Stimulated activated CD8-positive, alpha-beta memory T cell treated with anti-CD3 and anti-CD28 coated beads, Interleukin-7, amount 100 ng/mL, for 48 hours (primary cell): ENCODE results near the gene KLHDC7B.
"Not testable (repeated sequence)": the region's sequence is repeated elsewhere in the genome, so short reads cannot be mapped to it uniquely, and the experiment has no call there.

Experiments
- DNase-seq, 2 donors: peaks; one replicate each; pipeline ENCODE4 v3.0.0-alpha.2; 2020; ENCODE audit warnings: low read depth in 1 of 2; ENCODE audit errors: extremely low read depth in 1 of 2

The KLHDC7B gene

DNA sequence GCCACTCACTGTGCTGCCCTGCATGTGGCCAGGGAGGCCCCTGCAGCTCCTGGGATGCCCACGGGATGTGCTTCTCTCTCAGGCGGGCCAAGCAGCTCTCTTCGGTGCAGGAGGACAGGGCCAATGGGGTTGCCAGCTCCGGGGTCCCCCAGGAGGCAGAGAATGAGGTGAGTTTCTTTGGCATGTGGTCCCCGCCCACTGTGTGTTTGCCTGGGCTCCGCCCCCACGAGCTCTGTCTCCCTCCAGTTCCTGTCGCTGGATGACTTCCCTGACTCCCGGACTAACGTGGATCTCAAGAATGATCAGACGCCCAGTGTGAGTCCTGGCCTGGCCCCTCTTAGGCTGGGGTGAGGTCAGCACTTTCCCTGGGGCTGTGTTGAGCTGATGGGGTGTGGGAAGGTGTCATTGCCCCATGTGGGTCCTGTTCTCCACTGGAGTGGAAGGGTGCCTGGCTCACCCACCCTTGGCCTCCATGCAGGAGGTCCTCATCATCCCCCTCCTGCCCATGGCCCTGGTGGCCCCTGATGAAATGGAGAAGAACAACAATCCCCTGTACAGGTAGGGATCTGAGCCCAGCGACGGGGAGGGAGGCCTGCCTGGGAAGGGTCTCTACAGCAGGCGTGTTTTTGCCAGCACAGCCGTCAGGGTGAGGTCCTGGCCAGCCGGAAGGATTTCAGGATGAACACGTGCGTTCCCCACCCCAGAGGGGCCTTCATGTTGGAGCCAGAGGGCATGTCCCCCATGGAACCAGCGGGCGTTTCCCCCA, 28.0 kb upstream of the KLHDC7B start:
- no peak for DNase-seq

DNA sequence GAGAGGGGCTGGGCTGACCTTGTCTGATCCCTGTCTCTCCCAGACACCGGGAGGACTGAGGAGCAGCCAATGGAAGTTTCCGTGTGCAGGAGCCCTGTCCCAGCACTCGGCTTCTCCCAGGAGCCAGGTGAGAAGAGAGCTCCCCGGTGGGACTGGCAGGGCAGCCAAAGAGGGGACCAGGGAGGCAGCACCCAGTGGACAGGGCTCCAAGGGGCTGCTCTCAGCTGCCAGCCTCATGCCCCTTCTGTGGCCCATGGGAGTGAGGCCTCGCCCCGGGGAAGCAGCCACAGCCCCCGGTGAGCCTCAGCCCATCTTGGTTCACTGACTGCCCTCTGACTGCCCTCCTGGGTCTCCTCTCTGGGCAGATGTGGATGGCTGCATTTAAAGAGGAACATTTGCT, 27.1 kb upstream of the KLHDC7B start:
- no peak for DNase-seq

DNA sequence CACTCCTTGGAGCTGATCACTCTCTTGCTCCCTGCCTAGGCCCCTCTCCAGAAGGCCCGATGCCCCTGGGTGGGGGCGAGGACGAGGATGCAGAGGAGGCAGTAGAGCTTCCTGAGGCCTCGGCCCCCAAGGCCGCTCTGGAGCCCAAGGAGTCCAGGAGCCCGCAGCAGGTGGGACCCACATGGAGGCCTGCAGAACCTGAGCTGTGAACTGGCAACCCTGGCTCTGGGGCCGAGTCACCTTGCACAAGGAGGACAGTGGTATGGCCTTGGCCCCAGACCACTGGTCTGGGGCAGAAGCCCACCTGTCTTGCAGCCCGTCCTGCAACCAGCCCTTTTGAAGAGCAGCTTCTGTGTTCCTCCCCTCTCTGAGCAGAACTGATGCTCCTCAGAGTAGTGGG, 26.5 kb upstream of the KLHDC7B start:
- DNase-seq, result no peak

DNA sequence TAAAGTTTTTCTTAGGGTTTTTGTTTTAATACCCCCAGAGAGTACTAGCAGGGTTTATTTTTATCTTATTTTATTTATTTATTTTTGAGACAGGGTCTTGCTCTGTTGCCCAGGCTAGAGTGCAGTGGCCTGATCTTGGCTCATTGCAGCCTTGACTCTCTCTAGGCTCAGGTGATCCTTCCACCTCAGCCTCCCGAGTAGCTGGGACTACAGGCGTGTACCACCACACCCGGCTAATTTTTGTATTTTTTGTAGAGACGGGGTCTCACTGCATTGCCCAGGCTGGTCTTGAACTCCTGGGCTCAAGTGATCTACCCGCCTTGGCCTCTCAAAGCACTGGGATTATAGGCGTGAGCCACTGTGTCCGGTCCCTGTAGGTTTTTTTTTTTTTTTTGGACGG, 25.5 kb upstream of the KLHDC7B start:
- not testable (repeated sequence) for DNase-seq

DNA sequence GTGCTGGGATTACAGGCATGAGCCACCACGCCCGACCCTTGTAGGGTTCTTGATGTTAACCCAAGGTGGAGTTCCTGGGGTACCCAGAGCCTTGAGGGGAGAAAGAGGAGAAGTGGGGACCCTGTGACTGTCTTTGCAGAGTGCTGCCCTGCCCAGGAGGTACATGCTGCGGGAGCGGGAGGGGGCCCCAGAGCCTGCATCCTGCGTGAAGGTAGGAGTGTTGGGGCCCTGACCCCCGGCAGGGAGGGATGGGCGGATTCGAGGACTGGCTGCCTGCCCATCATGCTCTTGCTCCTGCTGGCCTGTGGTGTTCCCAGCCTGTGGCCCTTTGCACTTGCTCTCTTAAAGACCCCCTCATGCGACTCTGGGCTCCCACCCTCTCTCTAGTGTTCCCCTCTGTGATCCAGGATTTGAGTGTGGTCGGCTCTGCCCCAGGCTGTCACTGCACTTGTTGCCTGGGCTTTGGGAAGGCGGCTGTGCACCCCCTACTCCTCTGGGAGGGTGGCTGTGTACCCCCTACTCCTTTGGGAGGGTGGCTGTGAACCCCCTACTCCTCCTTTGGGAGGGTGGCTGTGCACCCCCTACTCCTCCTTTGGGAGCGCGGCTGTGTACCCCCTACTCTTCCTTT, 24.8 kb upstream of the KLHDC7B start:
- DNase-seq, result no peak

DNA sequence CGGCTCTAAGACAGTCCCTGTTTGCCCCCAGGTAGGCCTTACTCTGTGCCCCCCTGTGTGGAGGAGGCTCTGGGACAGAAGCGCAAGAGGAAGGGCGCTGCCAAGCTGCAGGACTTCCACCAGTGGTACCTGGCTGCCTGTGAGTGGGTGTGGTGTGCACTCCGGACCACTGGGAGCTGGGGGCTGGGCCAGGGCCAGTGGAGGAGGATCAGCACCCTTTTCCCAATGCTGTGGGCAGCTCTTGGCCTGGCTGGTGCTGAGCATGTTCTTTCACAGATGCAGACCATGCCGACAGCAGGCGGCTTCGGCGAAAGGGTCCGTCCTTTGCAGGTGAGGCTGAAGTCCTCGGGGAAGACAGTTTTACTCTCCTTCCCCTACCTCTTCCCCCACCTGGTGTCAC, 24.0 kb upstream of the KLHDC7B start:
- no peak for DNase-seq

DNA sequence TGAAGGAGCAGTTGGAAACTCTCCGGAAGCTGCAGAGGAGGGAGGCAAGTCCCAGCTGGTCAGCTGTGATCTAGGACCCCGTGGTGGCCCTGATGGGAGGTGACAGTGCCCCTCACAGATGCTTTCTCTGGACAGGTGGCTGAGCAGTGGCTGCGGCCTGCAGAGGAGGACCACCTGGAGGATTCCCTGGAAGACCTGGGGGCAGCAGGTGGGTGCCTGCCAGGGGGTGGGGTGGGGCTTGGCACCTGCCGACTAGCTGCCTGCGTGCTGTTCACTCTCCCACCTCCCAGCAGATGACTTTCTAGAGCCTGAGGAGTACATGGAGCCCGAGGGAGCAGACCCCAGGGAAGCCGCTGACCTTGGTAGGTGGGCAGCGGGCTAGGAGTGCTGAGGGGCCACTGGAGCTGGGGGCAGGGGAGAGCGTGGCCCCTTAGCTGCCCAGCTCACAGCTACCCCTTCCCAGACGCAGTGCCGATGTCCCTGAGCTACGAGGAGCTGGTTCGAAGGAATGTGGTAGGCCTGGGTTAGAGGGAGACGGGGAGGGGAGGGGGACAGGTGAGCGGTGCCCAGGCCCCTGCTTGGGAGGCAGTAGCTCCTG, 23.4 kb upstream of the KLHDC7B start:
- no peak for DNase-seq

DNA sequence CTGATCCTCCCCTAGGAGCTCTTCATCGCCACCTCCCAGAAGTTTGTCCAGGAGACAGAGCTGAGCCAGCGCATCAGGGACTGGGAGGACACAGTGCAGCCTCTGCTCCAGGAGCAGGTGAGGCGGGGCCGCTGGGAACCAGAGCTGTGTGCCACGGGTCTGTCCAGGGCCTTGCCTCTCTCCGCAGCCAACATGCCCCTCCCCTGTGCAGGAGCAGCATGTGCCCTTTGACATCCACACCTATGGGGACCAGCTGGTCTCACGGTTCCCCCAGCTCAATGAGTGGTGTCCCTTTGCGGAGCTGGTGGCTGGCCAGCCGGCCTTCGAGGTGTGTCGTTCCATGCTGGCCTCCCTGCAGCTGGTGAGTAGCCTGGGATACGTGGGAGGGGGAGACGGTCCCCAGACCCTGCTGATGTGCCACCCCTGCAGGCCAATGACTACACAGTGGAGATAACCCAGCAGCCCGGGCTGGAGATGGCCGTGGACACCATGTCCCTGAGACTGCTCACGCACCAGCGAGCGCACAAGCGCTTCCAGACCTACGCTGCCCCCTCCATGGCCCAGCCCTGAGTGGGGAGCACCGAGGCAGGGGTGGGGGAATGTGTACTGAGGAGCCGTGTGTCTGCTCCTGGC, 22.8 kb upstream of the KLHDC7B start:
- DNase-seq, result no peak

DNA sequence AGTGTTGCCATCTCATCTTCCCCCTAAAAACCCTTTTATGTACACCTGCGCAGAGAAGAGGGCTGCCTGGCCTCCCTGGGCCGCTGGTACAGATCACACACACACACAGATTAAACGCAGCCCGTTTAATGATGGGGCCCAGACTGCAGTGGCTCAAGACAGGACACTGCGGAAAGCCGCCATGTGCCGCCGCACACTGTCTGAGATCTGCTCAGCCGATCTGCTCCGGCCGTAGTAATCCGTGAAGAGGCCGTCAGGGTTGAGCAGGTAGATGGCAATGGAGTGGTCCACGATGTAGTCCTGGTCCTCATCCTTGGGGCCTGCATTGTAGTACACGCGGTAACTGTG, 22.3 kb upstream of the KLHDC7B start:
- no peak for DNase-seq

DNA sequence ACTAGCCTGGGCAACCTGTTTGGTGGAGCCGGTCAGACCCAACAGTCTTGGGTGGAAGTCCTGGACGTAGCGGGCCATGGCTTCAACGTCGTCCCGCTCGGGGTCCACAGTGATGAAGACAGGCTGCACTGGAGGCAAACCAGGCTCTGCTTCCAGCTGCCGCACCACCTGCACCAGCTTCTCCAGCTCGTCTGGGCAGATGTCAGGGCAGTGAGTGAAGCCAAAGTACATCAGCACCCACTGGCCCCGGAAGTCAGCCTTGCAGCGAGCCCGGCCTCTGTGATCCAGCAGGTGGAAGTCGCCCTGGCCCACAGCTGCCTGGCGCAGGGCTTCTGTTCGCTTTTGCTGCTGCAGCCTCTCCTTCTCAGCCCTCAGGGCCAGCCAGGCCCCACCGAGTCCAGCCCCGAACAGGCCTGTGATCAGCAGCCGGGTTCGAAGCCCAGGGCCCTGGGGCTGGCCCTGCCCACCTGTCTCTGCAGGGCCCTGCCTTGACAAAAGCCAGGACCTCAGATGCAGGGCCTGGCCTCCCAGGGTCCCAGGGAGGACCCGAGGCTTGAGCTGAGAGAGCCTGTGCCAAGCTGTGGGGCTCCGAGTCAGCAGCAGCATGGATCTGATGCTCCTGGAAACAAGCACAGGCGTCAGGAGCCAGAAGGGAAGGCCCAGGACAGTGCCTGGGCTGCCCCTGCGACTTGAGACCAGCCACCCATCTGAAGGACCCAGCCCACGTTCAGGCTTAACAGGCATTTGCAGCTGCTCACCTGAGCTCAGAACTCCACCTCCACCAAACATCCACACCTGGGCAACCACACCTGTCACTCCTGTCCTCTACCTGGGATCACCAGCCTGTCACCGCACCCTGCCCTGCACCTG, 21.7 kb upstream of the KLHDC7B start:
- no peak for DNase-seq

DNA sequence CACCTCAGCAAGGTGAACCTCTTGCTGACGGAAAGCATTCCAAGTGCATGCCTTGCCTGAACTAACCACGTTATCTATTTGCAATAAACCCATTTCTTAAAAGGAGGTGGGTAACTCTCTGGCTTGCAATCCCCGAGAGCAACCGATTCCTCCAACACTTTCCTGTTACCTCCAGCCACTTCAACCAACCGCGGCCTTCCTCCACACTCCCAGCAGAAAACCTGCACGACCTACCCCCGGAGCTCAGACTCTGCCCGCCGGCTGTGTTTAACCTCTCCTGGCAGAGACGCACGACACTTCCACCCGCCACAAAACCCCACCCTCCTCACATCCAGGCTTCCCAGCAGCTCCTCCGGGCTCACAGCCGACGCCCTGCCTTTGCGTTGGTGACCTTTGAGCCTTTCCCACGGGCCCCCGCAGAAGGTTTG, 21.0 kb upstream of the KLHDC7B start:
- DNase-seq, result no peak

DNA sequence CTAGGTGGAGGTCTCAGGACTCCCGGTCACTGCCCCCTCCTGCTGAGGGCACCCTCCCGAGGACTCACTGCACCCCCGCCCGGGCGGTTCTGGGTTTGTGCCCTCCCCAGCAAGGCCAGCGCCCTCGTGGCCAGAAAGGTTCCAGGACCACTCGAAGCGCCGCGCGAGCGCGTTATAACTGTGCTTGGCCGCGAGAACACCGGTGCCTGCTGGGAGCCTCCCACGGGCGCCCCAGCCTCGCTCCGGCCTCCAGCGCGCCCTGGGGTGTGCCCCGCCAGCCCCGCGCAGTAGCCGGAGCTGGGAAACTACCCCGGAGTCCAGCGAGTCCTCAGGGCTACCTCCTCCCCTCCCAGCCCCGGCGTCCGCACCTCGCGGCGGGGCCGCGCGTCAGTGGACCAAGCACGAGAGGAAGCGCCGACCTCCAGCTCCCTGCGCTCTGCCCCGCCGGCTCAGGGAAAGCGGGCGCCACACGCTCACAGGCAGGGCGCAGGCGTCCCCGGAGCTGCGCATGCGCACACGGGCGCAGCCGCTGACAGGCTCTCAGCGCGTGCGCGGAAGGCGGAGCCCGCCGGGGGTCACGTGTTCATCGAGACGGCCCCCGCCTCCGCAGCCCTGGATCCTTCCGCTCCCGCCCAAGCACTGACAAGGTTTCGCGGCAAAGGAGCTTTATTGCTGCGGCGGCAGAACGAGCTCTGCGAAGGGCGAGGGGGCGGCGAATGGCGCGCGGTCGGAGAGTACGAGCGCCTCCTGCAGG, 20.4 kb upstream of the KLHDC7B start, which contains the start of gene SCO2:
Gene SCO2 (minus strand): TSS at position 495 of the 754 bp plus-strand sequence. CDS start 1,187 bp downstream, outside the sequence.
- peak; percentile 95 to 96 for DNase-seq

DNA sequence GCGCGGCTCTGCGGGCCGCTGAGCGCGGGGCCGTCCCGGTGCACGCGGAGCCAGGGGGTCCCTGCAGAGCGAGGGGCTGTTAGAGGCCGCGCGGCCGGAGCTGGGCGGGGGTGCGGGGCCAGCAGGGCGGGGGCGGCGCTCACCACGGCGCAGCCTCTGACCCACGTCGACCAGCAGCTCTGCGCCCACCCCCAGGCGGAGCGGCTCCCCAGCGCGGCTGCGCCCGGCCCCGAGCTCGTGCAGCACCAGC, 19.9 kb upstream of the KLHDC7B start:
- no peak for DNase-seq

DNA sequence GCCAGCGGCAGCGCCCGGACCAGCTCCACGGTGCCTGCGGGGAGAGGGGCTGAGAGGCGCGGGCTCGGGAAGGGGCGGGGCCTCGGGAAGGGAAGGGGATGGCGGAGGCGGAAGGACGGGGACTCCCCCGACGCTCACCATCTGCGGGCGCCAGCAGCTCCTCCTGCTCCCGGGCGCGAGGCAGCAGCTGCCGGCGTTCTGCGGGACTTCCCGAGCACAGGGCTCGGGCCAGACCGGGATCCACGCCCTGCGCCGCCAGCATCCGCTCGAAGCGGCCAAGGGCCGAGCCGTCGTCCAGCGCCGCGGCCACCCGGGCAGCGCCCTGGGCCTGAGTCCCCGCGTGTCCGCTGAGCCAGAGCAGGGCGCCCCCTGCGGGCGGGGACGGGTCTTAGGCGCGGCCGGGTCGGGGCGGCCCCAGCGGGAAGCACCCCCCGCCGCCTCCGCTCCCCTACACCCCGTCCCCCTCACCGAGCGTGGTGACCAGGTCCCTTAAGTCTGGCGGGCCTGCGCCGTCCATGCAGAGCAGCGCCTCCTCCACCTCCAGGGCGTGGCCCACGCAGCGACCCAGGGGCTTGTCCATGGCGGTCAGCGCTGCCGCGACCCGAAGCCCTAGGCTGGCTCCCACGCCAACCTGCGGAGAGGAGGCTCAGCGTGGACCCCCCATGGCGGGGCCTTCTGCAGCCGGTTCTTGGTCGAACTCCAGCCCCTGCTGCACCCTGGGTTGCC, 19.4 kb upstream of the KLHDC7B start:
- peak in 1 of 2 donors; percentile 78 for DNase-seq

DNA sequence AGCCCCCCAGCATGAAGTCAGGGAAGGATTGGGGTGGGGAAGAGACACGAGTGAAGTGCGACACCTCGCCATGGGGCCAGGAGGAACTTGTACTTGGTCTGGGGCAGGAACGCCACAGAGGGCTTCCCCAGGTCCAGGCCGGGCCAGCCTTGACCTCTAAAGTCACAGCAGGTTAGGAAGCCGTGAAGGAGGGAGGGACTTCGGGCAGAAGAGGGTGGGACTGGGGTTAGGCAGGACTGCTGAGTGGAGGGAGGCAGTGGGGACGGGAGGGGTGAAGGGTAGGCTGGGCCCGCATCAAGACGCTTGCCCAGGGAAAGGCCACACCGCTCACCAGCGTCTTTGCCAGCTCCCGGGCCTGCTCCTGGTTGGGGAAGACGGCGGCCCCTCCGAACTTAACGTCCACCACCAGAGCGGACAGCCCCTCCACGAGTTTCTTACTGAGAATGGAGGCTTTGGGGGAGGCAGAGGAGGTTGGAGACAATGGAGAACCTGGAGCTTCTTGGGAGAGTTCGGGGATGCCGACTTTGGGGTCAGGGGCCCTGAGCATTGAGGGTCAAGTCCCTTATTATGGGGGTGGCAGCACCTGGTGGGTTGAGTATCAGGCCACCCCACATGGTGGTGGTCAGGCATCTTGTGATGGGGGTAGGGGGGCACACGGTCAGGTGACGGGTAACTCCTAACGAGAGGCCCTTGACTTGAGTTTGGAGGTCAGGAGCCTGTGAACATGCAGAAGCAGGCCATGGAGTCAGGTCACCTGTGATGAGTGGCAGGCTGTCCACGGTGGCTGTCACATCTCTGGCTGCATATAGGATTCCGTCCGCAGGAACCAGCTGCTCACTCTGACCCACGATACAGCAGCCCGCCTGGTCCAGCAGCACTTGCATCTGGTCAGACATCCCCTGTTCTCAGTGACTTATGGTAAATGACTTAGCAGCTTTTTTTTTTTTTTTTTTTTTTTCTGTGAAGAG, 18.6 kb upstream of the KLHDC7B start:
- DNase-seq, result no peak

DNA sequence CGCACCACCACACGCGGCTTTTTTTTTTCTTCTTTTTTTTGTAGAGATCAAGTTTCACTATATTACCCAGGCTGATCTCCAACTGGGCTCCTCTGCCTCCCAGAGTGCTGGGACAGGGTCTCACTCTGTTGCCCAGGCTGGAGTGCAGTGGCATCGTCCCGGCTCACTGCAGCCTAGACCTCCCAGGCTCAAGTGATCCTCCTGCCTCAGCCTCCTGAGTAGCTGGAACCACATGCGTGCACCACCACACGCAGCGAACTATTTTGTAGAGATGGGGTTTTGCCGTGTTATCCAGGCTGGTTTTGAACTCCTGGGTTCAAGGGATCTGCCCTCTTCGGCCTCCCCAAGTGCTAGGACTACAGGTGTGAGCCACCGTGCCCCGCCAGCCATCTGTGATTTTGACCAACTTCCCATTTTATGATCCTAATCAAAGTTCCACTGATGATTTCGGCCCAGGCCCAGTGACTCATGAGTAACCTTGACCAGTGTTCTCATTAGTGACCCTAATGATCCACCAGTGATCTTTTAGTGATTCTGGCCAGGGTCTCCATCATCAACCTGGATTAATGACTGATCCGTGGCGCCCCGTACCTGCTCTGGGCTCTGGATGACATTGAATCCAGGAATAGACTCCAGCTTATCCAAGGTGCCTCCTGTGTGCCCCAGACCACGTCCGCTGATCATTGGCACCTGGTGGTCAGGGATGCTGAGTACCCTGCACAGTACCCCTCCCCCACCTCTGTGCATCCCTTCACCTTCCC, 17.6 kb upstream of the KLHDC7B start:
- no peak for DNase-seq

DNA sequence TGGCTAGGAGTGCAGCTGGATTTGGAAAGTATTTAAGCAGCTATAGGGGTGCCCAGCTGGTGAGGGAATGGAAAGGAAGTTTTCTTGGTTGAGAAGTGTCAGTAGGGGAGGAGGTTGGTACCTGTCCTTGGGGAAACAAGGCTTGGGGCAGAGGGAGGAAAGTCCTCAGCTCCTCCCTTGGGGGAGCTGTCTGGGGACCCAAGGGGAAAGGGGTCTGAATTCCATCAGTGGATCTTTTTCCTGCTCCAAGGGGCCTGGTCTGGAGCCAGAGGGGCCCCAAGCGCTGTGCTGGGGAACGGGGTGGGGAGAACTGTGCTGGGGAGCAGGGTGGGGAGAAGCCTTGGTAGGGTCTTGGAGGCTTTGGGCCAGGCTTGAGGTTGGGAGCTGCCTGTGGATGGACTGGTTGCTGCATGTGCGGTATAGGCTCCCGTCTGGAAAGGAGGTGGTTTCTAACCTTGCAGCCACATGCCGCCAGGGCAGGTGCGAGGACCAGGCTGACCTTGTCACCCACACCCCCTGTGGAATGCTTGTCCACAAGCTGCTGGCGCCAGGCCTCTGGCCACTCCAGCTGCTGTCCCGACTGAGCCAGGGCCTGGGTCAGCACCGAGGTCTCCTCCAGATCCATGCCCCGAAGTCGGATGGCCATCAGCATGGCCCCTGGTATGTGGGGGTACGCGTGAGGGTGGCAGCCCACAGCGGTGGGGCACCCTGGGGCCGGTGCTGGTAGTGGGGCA, 16.9 kb upstream of the KLHDC7B start:
- no peak for DNase-seq
